Tongue (tissue), 2 donors: Measurements from ENCODE around the gene GASK1A. TPM values are rescaled to one million over a fixed set of nuclear protein-coding genes. Genes with fewer than 3 reads are reported as not detected.

Experiments
- DNase-seq: peaks from one replicate; pipeline ENCODE4 v3.0.0-alpha.2; 2015
- total RNA-seq: library from RNA; depleted of rRNA; stranded (reverse); fragments of >200 nt; gene quantifications from one replicate; pipeline ENCODE4 v1.2.3, GENCODE V29; 2014

The GASK1A gene
- total RNA-seq, 1 donor from 2014 or later, result 11.2 TPM

GRCh38 chr3:43014956-43015355 lies 35.8 kb downstream of the GASK1A start:
- no peak for DNase-seq

- no peak for DNase-seq
Measured at GRCh38 chr3:43015572-43015971, 36.5 kb downstream of the GASK1A start.

- no peak for DNase-seq
Measured at GRCh38 chr3:43015991-43016865, 37.1 kb downstream of the GASK1A start.

GRCh38 chr3:43017004-43017403 lies 37.9 kb downstream of the GASK1A start:
- DNase-seq, result no peak

- no peak for DNase-seq
Measured at GRCh38 chr3:43017593-43018195, 38.6 kb downstream of the GASK1A start.

- DNase-seq, result no peak
Measured at GRCh38 chr3:43018246-43018645, 39.1 kb downstream of the GASK1A start.

GRCh38 chr3:43019006-43019809 lies 40.1 kb downstream of the GASK1A start:
- DNase-seq, result no peak

GRCh38 chr3:43019826-43020225 lies 40.7 kb downstream of the GASK1A start:
- no peak for DNase-seq

GRCh38 chr3:43021186-43021585 lies 42.1 kb downstream of the GASK1A start:
- no peak for DNase-seq

GRCh38 chr3:43022121-43022520 lies 43.0 kb downstream of the GASK1A start:
- DNase-seq, result no peak

GRCh38 chr3:43023066-43023465 lies 44.0 kb downstream of the GASK1A start:
- no peak for DNase-seq

GRCh38 chr3:43023746-43024145 lies 44.6 kb downstream of the GASK1A start:
- no peak for DNase-seq

GRCh38 chr3:43024181-43024885 lies 45.2 kb downstream of the GASK1A start:
- no peak for DNase-seq

GRCh38 chr3:43025423-43025822 lies 46.3 kb downstream of the GASK1A start:
- no peak for DNase-seq

- DNase-seq, result no peak
Measured at GRCh38 chr3:43028001-43028400, 48.9 kb downstream of the GASK1A start.

- DNase-seq, result no peak
Measured at GRCh38 chr3:43028678-43029490, 49.8 kb downstream of the GASK1A start.

- no peak for DNase-seq
Measured at GRCh38 chr3:43030162-43030935, 51.2 kb downstream of the GASK1A start.

GRCh38 chr3:43031485-43031884 lies 52.4 kb downstream of the GASK1A start:
- peak; percentile 22 for DNase-seq

GRCh38 chr3:43031889-43032545 lies 52.9 kb downstream of the GASK1A start:
- no peak for DNase-seq
